Progenitor cell of endocrine pancreas (in vitro differentiated cells): ENCODE measurements around the gene KIFC1. TPM values are rescaled to one million over a fixed set of nuclear protein-coding genes. Genes with fewer than 3 reads are reported as not detected.

Experiments used
- DNase-seq: peaks from one replicate; pipeline ENCODE4 v3.0.0; 2021; ENCODE audit warnings: low spot score; ENCODE audit not compliant: unreplicated experiment
- H3K27ac Mint-ChIP-seq: 2 replicates; pipeline ENCODE4 v1.8.0; 2021; ENCODE audit warnings: mild to moderate bottlenecking, moderate library complexity, mixed read lengths
- H3K27me3 Mint-ChIP-seq: 2 replicates; pipeline ENCODE4 v1.8.0; 2021; ENCODE audit warnings: mixed read lengths
- H3K36me3 Mint-ChIP-seq: 2 replicates; pipeline ENCODE4 v1.8.0; 2022; ENCODE audit warnings: mixed read lengths; ENCODE audit not compliant: insufficient read depth
- H3K4me1 Mint-ChIP-seq: 2 replicates; pipeline ENCODE4 v1.8.0; 2021; ENCODE audit warnings: low read depth, mixed read lengths
- H3K4me3 Mint-ChIP-seq: 2 replicates; pipeline ENCODE4 v1.8.0; 2021; ENCODE audit warnings: low read depth, mild to moderate bottlenecking, moderate library complexity, mixed read lengths
- H3K9me3 Mint-ChIP-seq: 2 replicates; pipeline ENCODE4 v1.8.0; 2021; ENCODE audit warnings: low read depth, mixed read lengths
- total RNA-seq: library from RNA; stranded (reverse); gene quantifications from 2 replicates; pipeline ENCODE4 v1.2.1, GENCODE V29; 2021
- TF ChIP-seq, protein P1 (sequence below): fragments of 200-600 bp; sonication (generic); IDR thresholded peaks from one replicate; pipeline ENCODE4 v1.5.0; 2021; ENCODE audit warnings: antibody characterized with exemption, mild to moderate bottlenecking; ENCODE audit not compliant: unreplicated experiment

KIFC1 gene
- total RNA-seq, 1 donor from 2014 or later: 46.6 TPM

- Mint-ChIP-seq H3K27ac (no peak overlapping the region), H3K36me3 (peaks cover 9% of the 10 kb centered on the region), H3K4me3 (no peak overlapping the region), H3K4me1 (peaks cover 6% of the 10 kb centered on the region), H3K27me3 (no peaks in the 10 kb centered on the region), H3K9me3 (no peaks in the 10 kb centered on the region)
- TF ChIP-seq, protein P1, sequence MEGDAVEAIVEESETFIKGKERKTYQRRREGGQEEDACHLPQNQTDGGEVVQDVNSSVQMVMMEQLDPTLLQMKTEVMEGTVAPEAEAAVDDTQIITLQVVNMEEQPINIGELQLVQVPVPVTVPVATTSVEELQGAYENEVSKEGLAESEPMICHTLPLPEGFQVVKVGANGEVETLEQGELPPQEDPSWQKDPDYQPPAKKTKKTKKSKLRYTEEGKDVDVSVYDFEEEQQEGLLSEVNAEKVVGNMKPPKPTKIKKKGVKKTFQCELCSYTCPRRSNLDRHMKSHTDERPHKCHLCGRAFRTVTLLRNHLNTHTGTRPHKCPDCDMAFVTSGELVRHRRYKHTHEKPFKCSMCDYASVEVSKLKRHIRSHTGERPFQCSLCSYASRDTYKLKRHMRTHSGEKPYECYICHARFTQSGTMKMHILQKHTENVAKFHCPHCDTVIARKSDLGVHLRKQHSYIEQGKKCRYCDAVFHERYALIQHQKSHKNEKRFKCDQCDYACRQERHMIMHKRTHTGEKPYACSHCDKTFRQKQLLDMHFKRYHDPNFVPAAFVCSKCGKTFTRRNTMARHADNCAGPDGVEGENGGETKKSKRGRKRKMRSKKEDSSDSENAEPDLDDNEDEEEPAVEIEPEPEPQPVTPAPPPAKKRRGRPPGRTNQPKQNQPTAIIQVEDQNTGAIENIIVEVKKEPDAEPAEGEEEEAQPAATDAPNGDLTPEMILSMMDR: no peak
- DNase-seq: no peak
These were observed 13.8 kb downstream of the KIFC1 start for GRCh38 chr6:33405386-33405940.

GRCh38 chr6:33406126-33406525 is 14.5 kb downstream of the KIFC1 start:
- H3K36me3 Mint-ChIP-seq: peaks cover 9% of the 10 kb centered on the region
- H3K4me3 Mint-ChIP-seq: no peak overlapping the region

GRCh38 chr6:33407132-33407718 is 15.6 kb downstream of the KIFC1 start:
- Mint-ChIP-seq H3K27ac (no peak overlapping the region), H3K4me3 (no peak overlapping the region), H3K4me1 (peaks cover 11% of the 10 kb centered on the region), H3K9me3 (no peaks in the 10 kb centered on the region), H3K27me3 (no peaks in the 10 kb centered on the region), H3K36me3 (peaks cover 9% of the 10 kb centered on the region)
- TF ChIP-seq, protein P1: peak; percentile 24
- DNase-seq: no peak

More at GRCh38 chr6:33406126-33406525, 14.5 kb downstream of the KIFC1 start:
- H3K4me1 Mint-ChIP-seq: peaks cover 6% of the 10 kb centered on the region
- no peak for DNase-seq
- no peaks in the 10 kb centered on the region for H3K27me3 Mint-ChIP-seq
- TF ChIP-seq, protein P1: no peak
- no peak overlapping the region for H3K27ac Mint-ChIP-seq
- H3K9me3 Mint-ChIP-seq: no peaks in the 10 kb centered on the region

GRCh38 chr6:33410050-33410710 is 18.6 kb downstream of the KIFC1 start:
- H3K9me3 Mint-ChIP-seq: no peaks in the 10 kb centered on the region
- H3K4me3 Mint-ChIP-seq: peak overlapping the region; percentile 87
- peak; percentile 94 for DNase-seq
- TF ChIP-seq, protein P1: no peak
- H3K36me3 Mint-ChIP-seq: peaks cover 11% of the 10 kb centered on the region
- H3K4me1 Mint-ChIP-seq: peaks cover 13% of the 10 kb centered on the region
- peak overlapping the region; percentile 99 for H3K27ac Mint-ChIP-seq
- no peaks in the 10 kb centered on the region for H3K27me3 Mint-ChIP-seq

- TF ChIP-seq, protein P1: no peak
- peaks cover 9% of the 10 kb centered on the region for H3K36me3 Mint-ChIP-seq
These were observed 19.3 kb downstream of the KIFC1 start, which contains the start of gene PHF1 for GRCh38 chr6:33410711-33411631. TSS of gene PHF1 (plus strand) at chr6:33411014. CDS start at chr6:33412264, 1,250 bp downstream.

More at GRCh38 chr6:33410711-33411631, 19.3 kb downstream of the KIFC1 start, which contains the start of gene PHF1:
- no peaks in the 10 kb centered on the region for H3K9me3 Mint-ChIP-seq
- no peaks in the 10 kb centered on the region for H3K27me3 Mint-ChIP-seq
- H3K4me3 Mint-ChIP-seq: peak within 1 kb of the TSS; percentile 87
- peaks cover 18% of the 10 kb centered on the region for H3K4me1 Mint-ChIP-seq
- peak within 1 kb of the TSS; percentile 99 for H3K27ac Mint-ChIP-seq
- DNase-seq: peak; percentile 53
